ENCODE measurements around the gene SASS6.
"Not testable (repeated sequence)": the region's sequence is repeated elsewhere in the genome, so short reads cannot be mapped to it uniquely, and the experiment has no call there.

Gene SASS6

GRCh38 chr1:100101564-100101963 lies 31.2 kb downstream of the SASS6 start:
- no peak for DNase-seq

GRCh38 chr1:100100202-100100601 lies 32.5 kb downstream of the SASS6 start:
- no peak for DNase-seq

- no peak for DNase-seq
Observed at GRCh38 chr1:100090471-100090870, 42.3 kb downstream of the SASS6 start.

GRCh38 chr1:100089082-100089481 lies 43.6 kb downstream of the SASS6 start:
- DNase-seq, result no peak

- DNase-seq, result no peak
Observed at GRCh38 chr1:100087396-100087795, 45.3 kb downstream of the SASS6 start.

GRCh38 chr1:100080331-100080730 lies 52.4 kb downstream of the SASS6 start:
- DNase-seq, result no peak

GRCh38 chr1:100077531-100077930 lies 55.2 kb downstream of the SASS6 start:
- no peak for DNase-seq

- peak; percentile 31 for DNase-seq
Observed at GRCh38 chr1:100076744-100077143, 56.0 kb downstream of the SASS6 start.

- DNase-seq, result no peak
Observed at GRCh38 chr1:100076319-100076718, 56.4 kb downstream of the SASS6 start.

- DNase-seq, result peak; percentile 31
Observed at GRCh38 chr1:100075773-100076172, 57.0 kb downstream of the SASS6 start.

GRCh38 chr1:100074604-100075395 lies 57.9 kb downstream of the SASS6 start:
- DNase-seq, result no peak

- no peak for DNase-seq
Observed at GRCh38 chr1:100073531-100073930, 59.2 kb downstream of the SASS6 start.

GRCh38 chr1:100070201-100070939 lies 62.4 kb downstream of the SASS6 start:
- DNase-seq, result no peak

GRCh38 chr1:100065969-100066227 lies 66.8 kb downstream of the SASS6 start:
- no peak for DNase-seq

- no peak for DNase-seq
Observed at GRCh38 chr1:100065183-100065968, 67.4 kb downstream of the SASS6 start.

- no peak for DNase-seq
Observed at GRCh38 chr1:100061681-100062080, 71.0 kb downstream of the SASS6 start.

GRCh38 chr1:100053727-100054126 lies 79.0 kb downstream of the SASS6 start:
- no peak for DNase-seq

- no peak for DNase-seq
Observed at GRCh38 chr1:100053119-100053518, 79.6 kb downstream of the SASS6 start.

GRCh38 chr1:100051893-100052292 lies 80.8 kb downstream of the SASS6 start:
- no peak for DNase-seq

- DNase-seq, result no peak
Observed at GRCh38 chr1:100051401-100051800, 81.3 kb downstream of the SASS6 start.

GRCh38 chr1:100050139-100050538 lies 82.6 kb downstream of the SASS6 start:
- no peak for DNase-seq

GRCh38 chr1:100047235-100047708 lies 85.5 kb downstream of the SASS6 start:
- not testable (repeated sequence) for DNase-seq

- no peak for DNase-seq
Observed at GRCh38 chr1:100045206-100045605, 87.5 kb downstream of the SASS6 start.

GRCh38 chr1:100039591-100039990 lies 93.1 kb downstream of the SASS6 start:
- DNase-seq, result no peak

Measured in activated CD4-positive, alpha-beta T cell treated with anti-CD3 and anti-CD28 coated beads, Interleukin-10, Interleukin-2, amounts not matched to agents 100 ng/mL and 50 ng/mL, durations not matched to agents 16 hours and 8 hours (primary cell).